ENCODE data around the gene FKBP2. TPM values are rescaled to one million over a fixed set of nuclear protein-coding genes. Genes with fewer than 3 reads are reported as not detected.
A peak's percentile ranks its signal among the peaks of the same experiment; 100 is the strongest.

The FKBP2 gene
- polyA plus RNA-seq, 5 donors: 53.0 to 90.8 (median 67.2) TPM

GRCh38 chr11:64281957-64282770 lies 41.3 kb downstream of the FKBP2 start:
- DNase-seq: no peak

GRCh38 chr11:64283092-64283491 lies 42.2 kb downstream of the FKBP2 start:
- DNase-seq: no peak

- peak; percentile 91 to 92 for DNase-seq
Observed at GRCh38 chr11:64284048-64284961, 43.4 kb downstream of the FKBP2 start, which contains the start of gene BAD. Gene BAD (minus strand): TSS chr11:64284665. CDS start chr11:64284368, 297 bp downstream.

GRCh38 chr11:64284962-64285884 lies 44.3 kb downstream of the FKBP2 start, which contains the start of gene GPR137:
Gene GPR137 (plus strand): TSS chr11:64285848. CDS start chr11:64286525, 677 bp downstream.
- DNase-seq: peak; percentile 90 to 91

- no peak for DNase-seq
Observed at GRCh38 chr11:64285885-64286800, 45.2 kb downstream of the FKBP2 start.

- no peak for DNase-seq
Observed at GRCh38 chr11:64286801-64287159, 45.9 kb downstream of the FKBP2 start.

GRCh38 chr11:64287676-64288352 lies 46.9 kb downstream of the FKBP2 start:
- DNase-seq: no peak

GRCh38 chr11:64288353-64288750 lies 47.5 kb downstream of the FKBP2 start:
- no peak for DNase-seq

GRCh38 chr11:64289002-64289564 lies 48.2 kb downstream of the FKBP2 start:
- DNase-seq: no peak

GRCh38 chr11:64290352-64291261 lies 49.7 kb downstream of the FKBP2 start:
- no peak for DNase-seq

GRCh38 chr11:64291262-64291751 lies 50.4 kb downstream of the FKBP2 start, which contains the start of gene KCNK4:
Gene KCNK4 (plus strand): TSS chr11:64291302. CDS start chr11:64293019, 1,717 bp downstream.
- DNase-seq: no peak

- DNase-seq: no peak
Observed at GRCh38 chr11:64291752-64292459, 51.0 kb downstream of the FKBP2 start.

- DNase-seq: no peak
Observed at GRCh38 chr11:64292460-64293254, 51.8 kb downstream of the FKBP2 start.

Measured in right lung (tissue), 5 donors.